ENCODE data around the gene PNMA5.
A peak's percentile ranks its signal among the peaks of the same experiment; 100 is the strongest.

The PNMA5 gene

GRCh38 chrX:152993933-152994332 is at the start of gene PNMA5:
PNMA5 (minus strand) TSS chrX:152994116; CDS start chrX:152991598, 2,518 bp downstream.
- no peaks in the 10 kb centered on the region for H3K79me2 ChIP-seq (ENCODE audit: insufficient read depth, low read length)
- no peak within 1 kb of the TSS for H3K27ac ChIP-seq (ENCODE audit: low read depth, low read length, poor library complexity, severe bottlenecking)
- H3K4me2 ChIP-seq (ENCODE audit: low read length): no peak within 1 kb of the TSS
- TF ChIP-seq, protein P1, sequence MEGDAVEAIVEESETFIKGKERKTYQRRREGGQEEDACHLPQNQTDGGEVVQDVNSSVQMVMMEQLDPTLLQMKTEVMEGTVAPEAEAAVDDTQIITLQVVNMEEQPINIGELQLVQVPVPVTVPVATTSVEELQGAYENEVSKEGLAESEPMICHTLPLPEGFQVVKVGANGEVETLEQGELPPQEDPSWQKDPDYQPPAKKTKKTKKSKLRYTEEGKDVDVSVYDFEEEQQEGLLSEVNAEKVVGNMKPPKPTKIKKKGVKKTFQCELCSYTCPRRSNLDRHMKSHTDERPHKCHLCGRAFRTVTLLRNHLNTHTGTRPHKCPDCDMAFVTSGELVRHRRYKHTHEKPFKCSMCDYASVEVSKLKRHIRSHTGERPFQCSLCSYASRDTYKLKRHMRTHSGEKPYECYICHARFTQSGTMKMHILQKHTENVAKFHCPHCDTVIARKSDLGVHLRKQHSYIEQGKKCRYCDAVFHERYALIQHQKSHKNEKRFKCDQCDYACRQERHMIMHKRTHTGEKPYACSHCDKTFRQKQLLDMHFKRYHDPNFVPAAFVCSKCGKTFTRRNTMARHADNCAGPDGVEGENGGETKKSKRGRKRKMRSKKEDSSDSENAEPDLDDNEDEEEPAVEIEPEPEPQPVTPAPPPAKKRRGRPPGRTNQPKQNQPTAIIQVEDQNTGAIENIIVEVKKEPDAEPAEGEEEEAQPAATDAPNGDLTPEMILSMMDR (IDR thresholded peaks at IDR 0.05; ENCODE audit: low read length): no peak
- TF ChIP-seq EZH2 (IDR thresholded peaks at IDR 0.05; ENCODE audit: borderline replicate concordance, low read length): no peak
- no peaks in the 10 kb centered on the region for H3K36me3 ChIP-seq (ENCODE audit: insufficient read depth, low read length)
- no peak within 1 kb of the TSS for H2AFZ ChIP-seq (ENCODE audit: low read length)
- no peaks in the 10 kb centered on the region for H3K9me3 ChIP-seq (ENCODE audit: low read length)
- no peaks in the 10 kb centered on the region for H3K9me2 ChIP-seq (ENCODE audit: low read depth, low read length)
- H3K9ac ChIP-seq (ENCODE audit: low read length): no peak within 1 kb of the TSS
- H3K27me3 ChIP-seq (ENCODE audit: insufficient read depth, low read length): no peaks in the 10 kb centered on the region; the same call in 1 of the 2 replicates
- no peak within 1 kb of the TSS for H3K4me3 ChIP-seq (ENCODE audit: low read depth, low read length, poor library complexity, severe bottlenecking)
- no peaks in the 10 kb centered on the region for H3F3A ChIP-seq (ENCODE audit: insufficient read depth, low read length)
- no peaks in the 10 kb centered on the region for H4K20me1 ChIP-seq (ENCODE audit: insufficient read depth, low read length)
- H3K4me1 ChIP-seq (ENCODE audit: insufficient read depth, low read length, severe bottlenecking): peaks cover 2% of the 10 kb centered on the region

- Histone ChIP-seq H3K36me3 (ENCODE audit: insufficient read depth, low read length) (no peaks in the 10 kb centered on the region), H3K9ac (ENCODE audit: low read length) (peak overlapping the region; percentile 43; the same call in 1 of the 2 replicates), H3K79me2 (ENCODE audit: insufficient read depth, low read length) (no peaks in the 10 kb centered on the region), H3K27ac (ENCODE audit: low read depth, low read length, poor library complexity, severe bottlenecking) (no peak overlapping the region), H3K9me2 (ENCODE audit: low read depth, low read length) (no peaks in the 10 kb centered on the region), H3K4me3 (ENCODE audit: low read depth, low read length, poor library complexity, severe bottlenecking) (peak overlapping the region; percentile 53), H3K27me3 (ENCODE audit: insufficient read depth, low read length) (no peaks in the 10 kb centered on the region), H3K9me3 (ENCODE audit: low read length) (no peaks in the 10 kb centered on the region), H3K4me2 (ENCODE audit: low read length) (peak overlapping the region; percentile 68), H2AFZ (ENCODE audit: low read length) (no peak overlapping the region), H4K20me1 (ENCODE audit: insufficient read depth, low read length) (no peaks in the 10 kb centered on the region), H3F3A (ENCODE audit: insufficient read depth, low read length) (no peaks in the 10 kb centered on the region), H3K4me1 (ENCODE audit: insufficient read depth, low read length, severe bottlenecking) (peaks cover 6% of the 10 kb centered on the region)
- TF ChIP-seq, protein P1 (IDR thresholded peaks at IDR 0.05; ENCODE audit: low read length): peak; percentile 63; the same call in 1 of the 2 replicates
- TF ChIP-seq EZH2 (IDR thresholded peaks at IDR 0.05; ENCODE audit: borderline replicate concordance, low read length): no peak
These were observed 38.6 kb upstream of the PNMA5 start for GRCh38 chrX:153032397-153033118.

DNA sequence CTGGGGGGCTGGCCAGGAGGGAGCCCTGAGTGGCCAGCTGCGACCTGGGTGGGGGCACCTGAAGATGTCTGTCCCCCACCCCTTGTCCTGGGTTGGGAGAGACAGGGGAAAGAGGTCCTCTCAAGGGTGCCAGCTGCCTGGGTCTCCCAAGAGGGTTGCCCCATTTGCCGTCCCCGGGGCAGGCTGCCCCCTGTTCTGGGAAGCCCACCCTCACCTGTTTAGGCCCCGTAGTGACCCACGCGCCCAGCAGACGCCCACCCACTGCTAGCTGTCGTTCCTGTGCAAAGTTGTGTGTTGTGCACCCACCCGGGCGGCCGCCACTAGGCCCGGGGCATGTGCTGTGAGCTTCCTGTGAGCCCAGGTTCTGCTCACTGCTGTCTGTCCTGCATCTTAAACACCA is 36.9 kb upstream of the PNMA5 start:
- no peak overlapping the region for H3K4me3 ChIP-seq (ENCODE audit: low read depth, low read length, poor library complexity, severe bottlenecking)

More for the DNA sequence above, 36.9 kb upstream of the PNMA5 start:
- Histone ChIP-seq H3K27me3 (ENCODE audit: insufficient read depth, low read length) (no peaks in the 10 kb centered on the region), H3K79me2 (ENCODE audit: insufficient read depth, low read length) (no peaks in the 10 kb centered on the region), H2AFZ (ENCODE audit: low read length) (no peak overlapping the region), H3K9ac (ENCODE audit: low read length) (no peak overlapping the region), H3K9me2 (ENCODE audit: low read depth, low read length) (no peaks in the 10 kb centered on the region), H3F3A (ENCODE audit: insufficient read depth, low read length) (no peaks in the 10 kb centered on the region), H3K9me3 (ENCODE audit: low read length) (no peaks in the 10 kb centered on the region), H3K36me3 (ENCODE audit: insufficient read depth, low read length) (no peaks in the 10 kb centered on the region), H3K4me1 (ENCODE audit: insufficient read depth, low read length, severe bottlenecking) (peaks cover 6% of the 10 kb centered on the region), H4K20me1 (ENCODE audit: insufficient read depth, low read length) (no peaks in the 10 kb centered on the region), H3K27ac (ENCODE audit: low read depth, low read length, poor library complexity, severe bottlenecking) (no peak overlapping the region), H3K4me2 (ENCODE audit: low read length) (no peak overlapping the region)
- no peak for TF ChIP-seq EZH2 (IDR thresholded peaks at IDR 0.05; ENCODE audit: borderline replicate concordance, low read length)
- TF ChIP-seq, protein P1 (IDR thresholded peaks at IDR 0.05; ENCODE audit: low read length): no peak
